HG02763 (cell line): ENCODE measurements around the gene CAMTA2.
A peak's percentile ranks its signal among the peaks of the same experiment; 100 is the strongest.

Source experiments
- ATAC-seq: cut with Tn5 transposase; IDR thresholded peaks from one replicate; pipeline ENCODE4 v1.9.1; 2021; ENCODE audit warnings: mild to moderate bottlenecking, moderate library complexity; ENCODE audit not compliant: unreplicated experiment

Gene CAMTA2

DNA sequence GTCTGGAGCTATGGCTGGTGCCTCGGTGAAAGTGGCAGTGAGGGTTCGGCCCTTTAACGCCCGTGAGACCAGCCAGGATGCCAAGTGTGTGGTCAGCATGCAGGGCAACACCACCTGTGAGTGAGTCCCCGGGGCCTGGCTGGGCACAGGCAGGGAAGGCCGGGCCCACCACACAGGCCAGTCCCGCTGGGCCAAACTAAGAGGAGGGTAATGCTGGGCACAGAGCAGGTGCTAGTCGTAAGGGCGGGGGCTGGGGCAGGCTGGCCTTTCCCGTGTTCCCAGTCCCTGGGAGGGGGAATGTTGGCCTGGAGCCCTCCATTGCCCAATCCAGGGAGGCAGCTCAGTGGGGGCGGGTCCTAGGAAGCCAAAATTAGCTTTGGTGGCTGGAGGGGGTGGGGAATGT lies 12.8 kb upstream of the CAMTA2 start:
- no peak for ATAC-seq

DNA sequence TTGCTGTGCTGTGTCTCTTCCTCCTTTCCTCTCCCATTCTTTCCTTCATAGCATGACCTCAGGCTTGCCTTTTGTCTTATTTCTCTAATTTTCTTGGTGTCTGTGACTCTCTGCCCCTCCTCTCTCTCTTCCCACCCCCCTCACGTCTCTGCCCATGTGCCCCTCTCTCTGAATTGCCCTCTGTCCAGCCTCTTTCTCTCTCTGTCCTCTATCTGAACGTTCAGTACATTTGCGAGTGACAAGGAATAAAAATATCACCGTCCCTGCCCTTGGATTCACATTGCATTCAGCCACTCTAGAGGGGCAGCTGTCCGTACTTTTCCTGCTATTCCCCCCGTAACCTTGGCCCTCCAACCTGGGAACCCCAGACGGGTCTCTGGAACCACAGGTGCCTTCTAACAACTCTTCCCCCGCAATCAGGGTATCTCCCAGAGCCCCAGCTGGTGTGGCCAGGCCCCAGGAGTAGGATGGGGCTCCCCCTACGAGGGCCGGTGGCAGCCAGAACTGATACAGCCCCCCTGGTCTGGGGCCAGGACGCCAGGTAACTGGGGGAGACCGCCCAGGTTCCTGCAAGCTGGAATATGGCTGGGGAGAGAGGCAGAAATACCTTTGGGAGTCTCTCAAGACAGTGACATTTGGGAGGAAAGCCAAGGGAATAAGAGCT lies 12.1 kb upstream of the CAMTA2 start:
- no peak for ATAC-seq

GRCh38 chr17:4998732-4999429 lies 11.4 kb upstream of the CAMTA2 start:
- no peak for ATAC-seq

- ATAC-seq: peak; percentile 7
These were observed 10.7 kb upstream of the CAMTA2 start for GRCh38 chr17:4998027-4998731.

- peak; percentile 78 for ATAC-seq
These were observed 10.0 kb upstream of the CAMTA2 start, which contains the start of the genes INCA1 and KIF1C for GRCh38 chr17:4997302-4998026. TSS of gene INCA1 (minus strand) at chr17:4997522. CDS start at chr17:4994437, 3,085 bp downstream. TSS of gene KIF1C (plus strand) at chr17:4997950. CDS start at chr17:5000247, 2,297 bp downstream.

- no peak for ATAC-seq
These were observed 6.7 kb upstream of the CAMTA2 start for GRCh38 chr17:4994081-4994595.

- ATAC-seq: peak; percentile 9
These were observed 492 bp upstream of the CAMTA2 start for GRCh38 chr17:4987767-4988567.

- no peak for ATAC-seq
These were observed 1.1 kb downstream of the CAMTA2 start for GRCh38 chr17:4986403-4986802.

DNA sequence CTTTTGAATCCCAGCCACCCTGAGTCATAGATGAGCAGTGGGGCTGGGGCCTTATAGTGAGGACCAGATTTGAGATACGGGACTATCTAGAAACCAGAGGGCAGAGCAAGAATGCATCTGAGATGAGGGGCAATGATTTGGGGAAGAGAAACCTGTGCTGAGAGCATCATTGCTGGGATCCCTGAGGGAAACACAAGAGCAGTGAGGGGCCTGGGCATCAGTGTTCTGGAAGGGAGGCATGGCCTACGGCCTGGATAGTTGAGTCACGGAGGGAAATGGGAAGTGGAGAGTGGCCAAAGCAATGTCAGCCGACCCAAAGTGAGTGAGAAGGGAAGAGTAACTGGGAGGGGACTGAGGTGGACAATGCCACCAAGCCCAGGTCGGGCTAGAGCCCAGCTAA lies 5.2 kb downstream of the CAMTA2 start:
- no peak for ATAC-seq

DNA sequence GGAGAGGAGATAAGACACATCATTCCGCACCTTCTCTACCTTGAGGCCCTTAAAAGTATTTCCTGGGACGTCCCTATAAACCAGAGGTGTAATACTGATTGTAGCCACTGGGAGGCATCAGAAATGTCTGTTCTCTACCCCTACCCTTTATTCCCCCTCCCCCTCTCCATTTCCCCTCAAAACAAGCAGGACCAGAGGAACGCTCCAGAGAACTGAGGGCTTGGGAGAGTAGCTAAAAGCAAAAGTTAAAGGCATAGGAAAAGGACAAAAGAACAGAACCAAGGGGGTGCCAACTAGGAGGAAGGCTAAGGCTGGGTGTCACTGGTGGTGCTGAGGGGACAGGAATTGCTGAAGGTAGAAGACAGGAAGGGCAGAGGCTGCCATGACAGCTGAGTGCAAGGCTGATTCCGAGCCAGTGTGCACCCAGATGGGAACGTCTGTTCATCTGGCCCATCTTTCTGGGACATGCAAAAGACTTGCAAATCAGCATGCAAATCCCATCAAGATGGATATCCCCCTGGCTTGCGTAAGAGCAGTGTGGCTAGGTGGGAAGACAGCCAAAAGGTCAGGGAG lies 6.7 kb downstream of the CAMTA2 start:
- no peak for ATAC-seq

DNA sequence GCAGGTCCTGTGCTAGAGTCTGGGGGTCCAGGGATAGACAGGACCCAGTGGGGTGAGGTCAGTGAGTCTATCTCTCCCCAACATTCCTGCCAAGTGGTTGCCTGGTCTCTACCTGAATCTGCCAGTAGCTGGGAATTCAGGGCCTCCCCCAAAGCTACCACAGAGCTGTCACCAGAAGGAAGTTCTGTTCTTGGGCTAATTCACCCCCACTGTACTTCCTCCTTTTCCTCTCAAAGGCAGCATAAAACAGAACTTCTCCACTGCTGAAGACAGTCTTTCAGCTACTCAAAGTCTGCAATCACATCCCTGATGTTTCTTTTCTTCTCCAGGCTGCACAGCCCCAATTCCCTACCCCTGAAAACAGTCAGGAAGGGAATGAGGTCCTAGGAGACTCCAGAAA lies 8.7 kb downstream of the CAMTA2 start:
- ATAC-seq: no peak

GRCh38 chr17:4974115-4974670 lies 13.3 kb downstream of the CAMTA2 start:
- ATAC-seq: no peak

DNA sequence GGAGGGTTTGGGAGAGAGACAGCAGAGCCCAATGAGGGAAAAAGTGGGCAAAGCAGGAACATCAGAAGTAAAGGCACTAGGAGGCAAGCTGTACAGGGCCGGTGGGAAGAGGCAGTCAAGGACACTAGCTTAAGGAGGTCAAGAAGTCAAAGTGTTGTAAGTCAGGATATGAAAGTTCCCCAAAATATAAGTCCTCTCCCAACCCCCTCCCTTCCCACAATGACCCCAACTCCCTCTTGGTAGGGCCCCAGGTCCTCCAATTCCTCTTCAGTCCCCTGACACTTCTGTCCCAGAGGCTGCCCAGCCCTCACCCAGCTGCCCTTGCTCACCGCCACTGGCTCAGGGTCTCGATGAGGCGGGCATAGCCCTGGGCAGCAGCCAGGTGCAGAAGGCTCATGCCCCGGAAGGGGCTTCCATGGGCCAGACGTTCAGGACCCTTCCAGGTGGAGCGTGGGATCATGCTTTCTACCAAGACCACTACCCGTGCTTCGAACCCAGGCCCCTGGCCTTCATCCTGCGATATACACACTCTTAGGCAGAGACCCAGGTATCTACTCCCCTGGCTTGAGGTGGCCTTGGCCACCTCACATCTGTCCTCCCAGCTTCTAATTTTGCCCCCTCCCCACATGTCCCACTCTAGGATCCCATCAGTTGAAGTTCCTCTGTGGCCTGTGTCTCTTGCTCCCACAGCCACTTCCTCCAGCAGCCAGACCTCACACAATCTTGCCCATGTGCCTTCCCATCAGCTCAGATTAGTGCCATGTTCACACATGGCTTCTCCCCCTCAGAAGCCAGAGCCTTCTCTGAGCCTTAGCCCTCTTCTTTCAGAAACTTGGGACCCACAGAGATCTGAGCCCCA lies 14.0 kb downstream of the CAMTA2 start:
- ATAC-seq: no peak

- no peak for ATAC-seq
These were observed 14.7 kb downstream of the CAMTA2 start for GRCh38 chr17:4972752-4973151.

GRCh38 chr17:4972322-4972721 lies 15.2 kb downstream of the CAMTA2 start:
- ATAC-seq: no peak

GRCh38 chr17:4971826-4972225 lies 15.6 kb downstream of the CAMTA2 start:
- no peak for ATAC-seq

DNA sequence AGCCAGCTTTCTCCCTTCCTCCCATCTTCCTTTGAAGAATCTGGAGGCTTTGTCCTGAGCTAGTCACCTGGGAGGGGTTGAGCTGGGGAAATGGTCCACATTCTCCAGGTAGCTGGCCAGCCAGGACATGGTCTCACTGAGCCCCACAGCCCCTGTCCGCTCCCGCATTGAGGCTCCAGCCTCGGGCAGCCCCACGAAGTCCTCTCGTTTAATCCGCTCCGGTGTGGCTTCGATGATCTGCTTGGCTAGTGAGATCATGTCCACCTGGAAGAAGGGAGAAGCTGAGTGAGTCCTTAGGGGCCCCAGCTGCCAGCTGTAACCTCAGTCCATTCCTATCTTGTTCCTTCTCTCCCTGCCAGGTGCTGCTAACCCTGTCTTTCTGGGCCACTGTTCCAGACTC lies 17.2 kb downstream of the CAMTA2 start:
- no peak for ATAC-seq

GRCh38 chr17:4969551-4970173 lies 17.8 kb downstream of the CAMTA2 start:
- ATAC-seq: no peak
